CD14-positive monocyte (primary cell): ENCODE measurements around the gene TARBP1. TPM values are rescaled to one million over a fixed set of nuclear protein-coding genes. Genes with fewer than 3 reads are reported as not detected.

Source experiments
- DNase-seq, 3 donors: peaks; one replicate each; pipeline ENCODE4 v3.0.0-alpha.2; 2011 to 2022
- H2AFZ ChIP-seq: 2 replicates; pipeline ENCODE4 v1.6.0; 2012; ENCODE audit warnings: mild to moderate bottlenecking, low read depth, low read length, inconsistent platforms; ENCODE audit not compliant: insufficient read depth, poor library complexity, severe bottlenecking
- H3K27ac ChIP-seq, 2 donors: 1 replicate in 1 of 2; 2 replicates in 1 of 2; pipeline ENCODE4 v1.5.1; 2012 to 2013; ENCODE audit warnings: low read length in 2 of 2, control low read depth in 1 of 2, inconsistent platforms in 1 of 2, low read depth in 1 of 2, mild to moderate bottlenecking in 1 of 2
- H3K27me3 ChIP-seq, 2 donors: one replicate each; pipeline versions ENCODE4 v1.6.0 to v1.6.1; 2011 to 2013; ENCODE audit warnings: low read length in 2 of 2; ENCODE audit not compliant: control insufficient read depth in 2 of 2, insufficient read depth in 2 of 2
- H3K36me3 ChIP-seq, 2 donors: replicated peaks in 1 of 2; 1 replicate in 1 of 2; 2 replicates in 1 of 2; pipeline versions ENCODE4 v1.5.1 to v1.6.1; 2012 to 2013; ENCODE audit warnings: low read length in 2 of 2, control low read depth in 1 of 2, inconsistent platforms in 1 of 2, mild to moderate bottlenecking in 1 of 2; ENCODE audit not compliant: insufficient read depth in 2 of 2, control insufficient read depth in 1 of 2
- H3K4me1 ChIP-seq, 2 donors: 1 replicate in 1 of 2; 2 replicates in 1 of 2; pipeline versions ENCODE4 v1.5.1 to v1.6.1; 2012 to 2013; ENCODE audit warnings: low read length in 2 of 2, control low read depth in 1 of 2, inconsistent platforms in 1 of 2, mild to moderate bottlenecking in 1 of 2, moderate library complexity in 1 of 2; ENCODE audit not compliant: insufficient read depth in 2 of 2, control insufficient read depth in 1 of 2
- H3K4me2 ChIP-seq: replicated peaks from 2 replicates; pipeline ENCODE3; 2012; ENCODE audit warnings: low read length, moderate library complexity, mild to moderate bottlenecking; ENCODE audit not compliant: poor library complexity, severe bottlenecking; ENCODE audit errors: extremely low read depth
- H3K4me3 ChIP-seq, 3 experiments: fragments of 200-600 bp in 1 of 3; sonication (generic) in 1 of 3; replicated peaks in 1 of 3; 1 replicate in 2 of 3; 2 replicates in 1 of 3; pipeline ENCODE4 v1.5.1; 2011 to 2013; ENCODE audit warnings: low read length in 3 of 3, mild to moderate bottlenecking in 3 of 3, control low read depth in 2 of 3, low read depth in 2 of 3, inconsistent platforms in 1 of 3, moderate library complexity in 1 of 3
- H3K79me2 ChIP-seq: 2 replicates; pipeline ENCODE4 v1.6.0; 2012; ENCODE audit warnings: mild to moderate bottlenecking, control low read depth, inconsistent platforms, low read length, moderate library complexity; ENCODE audit not compliant: insufficient read depth
- H3K9ac ChIP-seq: 2 replicates; pipeline ENCODE4 v1.6.0; 2017; ENCODE audit warnings: low read length, mild to moderate bottlenecking; ENCODE audit not compliant: insufficient read depth, poor library complexity, severe bottlenecking
- H3K9me3 ChIP-seq, 2 donors: replicated peaks in 1 of 2; 1 replicate in 1 of 2; 2 replicates in 1 of 2; pipeline versions ENCODE4 v1.5.1 to v1.6.1; 2012 to 2013; ENCODE audit warnings: low read length in 2 of 2, control low read depth in 1 of 2; ENCODE audit not compliant: control insufficient read depth in 1 of 2, insufficient read depth in 1 of 2
- H4K20me1 ChIP-seq: 2 replicates; pipeline ENCODE4 v1.6.0; 2012; ENCODE audit warnings: mild to moderate bottlenecking, low read length, control low read depth, moderate library complexity; ENCODE audit not compliant: insufficient read depth
- H3K27ac Mint-ChIP-seq, 7 donors: one replicate each; pipeline ENCODE4 v1.8.0; 2020; ENCODE audit warnings: mild to moderate bottlenecking in 7 of 7, mixed read lengths in 7 of 7, moderate library complexity in 6 of 7, inconsistent platforms in 2 of 7
- H3K27me3 Mint-ChIP-seq, 3 donors: one replicate each; pipeline ENCODE4 v1.8.0; 2021 to 2022; ENCODE audit warnings: low read depth in 3 of 3, mild to moderate bottlenecking in 3 of 3, mixed read lengths in 3 of 3, moderate library complexity in 3 of 3, inconsistent platforms in 1 of 3
- H3K36me3 Mint-ChIP-seq, 2 donors: one replicate each; pipeline ENCODE4 v1.8.0; 2020; ENCODE audit warnings: mixed read lengths in 2 of 2, inconsistent platforms in 1 of 2, mild to moderate bottlenecking in 1 of 2
- H3K4me1 Mint-ChIP-seq: one replicate; pipeline ENCODE4 v1.8.0; 2020; ENCODE audit warnings: mild to moderate bottlenecking, mixed read lengths
- H3K4me3 Mint-ChIP-seq, 2 donors: one replicate each; pipeline ENCODE4 v1.8.0; 2020; ENCODE audit warnings: mild to moderate bottlenecking in 2 of 2, mixed read lengths in 2 of 2, moderate library complexity in 1 of 2
- H3K9me3 Mint-ChIP-seq, 7 donors: one replicate each; pipeline ENCODE4 v1.8.0; 2020 to 2022; ENCODE audit warnings: mixed read lengths in 7 of 7, mild to moderate bottlenecking in 6 of 7, moderate library complexity in 6 of 7, inconsistent platforms in 2 of 7
- WGBS: methylation state at CpG from one replicate; pipeline ENCODE4 v1.1.5; 2013; ENCODE audit warnings: missing lambda C conversion rate; ENCODE audit not compliant: insufficient coverage; 5-methylcytosine and 5-hydroxymethylcytosine counted together
- intact Hi-C, 2 donors: fragments of 100-400 bp; cut with micrococcal nuclease; formaldehyde crosslinking; loops; one replicate each; pipeline versions ENCODE4 v1.15.0 to v1.15.1; 2023
- polyA plus RNA-seq, 3 donors: library from polyadenylated mRNA; depleted of rRNA in 1 of 3; unstranded in 2 of 3; stranded (reverse) in 1 of 3; fragments of 300-500 nt in 2 of 3; fragments of >200 nt in 1 of 3; fragmentation: Illumina TruSeq in 2 of 3; gene quantifications; 1 replicate in 2 of 3; 2 replicates in 1 of 3; pipeline ENCODE4 v1.2.3, GENCODE V29; 2012 to 2021
- TF ChIP-seq, protein P1 (sequence below): fragments of 200-600 bp; IDR thresholded peaks from one replicate; pipeline ENCODE4 v1.8.0; 2022; ENCODE audit warnings: antibody characterized with exemption, mild to moderate bottlenecking

The TARBP1 gene
- polyA plus RNA-seq, 3 donors, result 1.4 to 30.9 (median 3.2) TPM

DNA sequence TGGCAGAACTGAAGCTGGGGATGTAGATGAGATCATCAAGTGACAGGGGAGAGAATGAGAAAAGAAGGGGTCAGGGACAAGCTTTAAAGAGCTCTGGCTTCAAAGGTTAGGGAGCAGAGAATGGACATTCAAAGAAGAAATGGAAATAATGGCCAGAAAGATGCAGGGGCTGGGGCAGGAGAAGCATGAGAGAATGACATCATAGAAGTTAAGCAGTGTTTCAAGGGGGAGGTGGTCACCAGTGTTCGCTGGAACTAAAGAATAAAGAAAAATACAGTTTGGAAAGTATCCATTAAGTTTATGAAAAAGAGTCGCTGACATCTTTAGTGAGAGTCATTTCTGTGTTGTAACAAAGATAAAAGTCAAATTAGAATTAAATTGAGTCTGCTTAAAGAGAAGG lies 44.3 kb downstream of the TARBP1 start:
- H3K27me3 ChIP-seq, result no peaks in the 10 kb centered on the region
- no peaks in the 10 kb centered on the region for H4K20me1 ChIP-seq
- no peaks in the 10 kb centered on the region for H3K9me3 ChIP-seq
- no peak overlapping the region for H3K4me3 Mint-ChIP-seq
- H3K27ac ChIP-seq, result peak overlapping the region in 1 of 2 donors; percentile 24
- TF ChIP-seq, protein P1, sequence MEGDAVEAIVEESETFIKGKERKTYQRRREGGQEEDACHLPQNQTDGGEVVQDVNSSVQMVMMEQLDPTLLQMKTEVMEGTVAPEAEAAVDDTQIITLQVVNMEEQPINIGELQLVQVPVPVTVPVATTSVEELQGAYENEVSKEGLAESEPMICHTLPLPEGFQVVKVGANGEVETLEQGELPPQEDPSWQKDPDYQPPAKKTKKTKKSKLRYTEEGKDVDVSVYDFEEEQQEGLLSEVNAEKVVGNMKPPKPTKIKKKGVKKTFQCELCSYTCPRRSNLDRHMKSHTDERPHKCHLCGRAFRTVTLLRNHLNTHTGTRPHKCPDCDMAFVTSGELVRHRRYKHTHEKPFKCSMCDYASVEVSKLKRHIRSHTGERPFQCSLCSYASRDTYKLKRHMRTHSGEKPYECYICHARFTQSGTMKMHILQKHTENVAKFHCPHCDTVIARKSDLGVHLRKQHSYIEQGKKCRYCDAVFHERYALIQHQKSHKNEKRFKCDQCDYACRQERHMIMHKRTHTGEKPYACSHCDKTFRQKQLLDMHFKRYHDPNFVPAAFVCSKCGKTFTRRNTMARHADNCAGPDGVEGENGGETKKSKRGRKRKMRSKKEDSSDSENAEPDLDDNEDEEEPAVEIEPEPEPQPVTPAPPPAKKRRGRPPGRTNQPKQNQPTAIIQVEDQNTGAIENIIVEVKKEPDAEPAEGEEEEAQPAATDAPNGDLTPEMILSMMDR, result no peak
- H3K4me3 ChIP-seq, result no peak overlapping the region
- peaks cover 6% of the 10 kb centered on the region for H3K4me1 Mint-ChIP-seq
- peaks cover 44 to 48% of the 10 kb centered on the region in 2 donors for H3K36me3 Mint-ChIP-seq
- H3K79me2 ChIP-seq, result no peaks in the 10 kb centered on the region
- no peak overlapping the region for H3K4me2 ChIP-seq
- WGBS, result 93% methylated on average over 2 of the region's 2 CpGs
- no peak for DNase-seq
- no peak overlapping the region for H3K9ac ChIP-seq
- intact Hi-C loops, result no loop called here
- peak overlapping the region in 2 of 7 donors; percentile 0 to 48 for H3K27ac Mint-ChIP-seq
- H3K4me1 ChIP-seq, result peaks cover 0 to 4% of the 10 kb centered on the region in 2 donors
- peaks cover 0 to 2% (median 0%) of the 10 kb centered on the region in 7 donors for H3K9me3 Mint-ChIP-seq
- H2AFZ ChIP-seq, result no peak overlapping the region
- peaks cover 20 to 49% of the 10 kb centered on the region in 2 donors for H3K36me3 ChIP-seq
- no peaks in the 10 kb centered on the region for H3K27me3 Mint-ChIP-seq

DNA sequence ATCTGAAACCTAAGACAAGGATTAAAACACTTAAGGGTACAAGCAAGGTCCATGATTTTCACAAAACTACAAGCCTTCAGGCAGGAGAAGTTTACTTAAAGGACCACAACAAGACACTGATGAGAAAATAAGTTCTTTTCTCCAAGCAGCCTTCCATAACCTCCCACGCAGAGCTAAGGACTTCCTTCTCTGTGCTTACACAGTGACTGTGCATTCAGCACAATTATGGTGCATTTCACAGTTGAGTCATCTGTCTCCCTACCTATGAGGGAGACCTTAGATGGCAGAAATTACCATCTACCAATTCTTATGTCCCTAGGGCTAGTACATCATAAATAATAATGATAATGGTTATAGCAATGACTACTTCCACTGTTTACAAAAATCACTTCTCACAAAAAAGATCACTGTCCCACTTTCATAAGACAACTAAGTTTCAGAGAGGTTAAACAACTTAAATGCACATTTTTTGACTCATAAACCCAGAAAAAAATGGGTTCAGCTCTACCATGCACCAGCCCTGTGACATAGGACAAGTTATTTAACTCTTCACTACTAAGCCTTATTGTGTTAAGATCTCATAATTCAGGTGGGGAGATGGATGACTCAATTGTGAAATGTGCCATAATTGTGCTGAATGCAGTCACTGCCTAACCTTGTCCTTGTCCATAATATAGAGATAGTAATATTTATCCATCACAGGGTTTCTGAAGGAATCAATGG lies 45.3 kb downstream of the TARBP1 start:
- Mint-ChIP-seq H3K9me3 (no peaks in the 10 kb centered on the region), H3K27me3 (no peaks in the 10 kb centered on the region), H3K4me3 (no peak overlapping the region), H3K4me1 (peaks cover 14% of the 10 kb centered on the region), H3K36me3 (peaks cover 48 to 51% of the 10 kb centered on the region in 2 donors), H3K27ac (peak overlapping the region in 1 of 7 donors; percentile 2)
- DNase-seq, result no peak
- H3K36me3 ChIP-seq, result peaks cover 24 to 54% of the 10 kb centered on the region in 2 donors
- no peak overlapping the region for H3K9ac ChIP-seq
- no CpG with 5 or more reads among the region's 1 CpG for WGBS
- no peaks in the 10 kb centered on the region for H3K9me3 ChIP-seq
- H3K27ac ChIP-seq, result peak overlapping the region in 1 of 2 donors; percentile 24
- TF ChIP-seq, protein P1, result no peak
- H4K20me1 ChIP-seq, result no peaks in the 10 kb centered on the region
- intact Hi-C loops, result no loop called here
- H3K4me3 ChIP-seq, result no peak overlapping the region
- H3K27me3 ChIP-seq, result no peaks in the 10 kb centered on the region
- H2AFZ ChIP-seq, result no peak overlapping the region
- no peak overlapping the region for H3K4me2 ChIP-seq
- peaks cover 5 to 10% of the 10 kb centered on the region in 2 donors for H3K4me1 ChIP-seq
- H3K79me2 ChIP-seq, result no peaks in the 10 kb centered on the region
